NCI-H1105 treated with DMSO at 0.1 percent for 48 hours (cell line): Measurements from ENCODE around the gene FBLN5.
A peak's percentile ranks its signal among the peaks of the same experiment; 100 is the strongest.

Experiments
- DNase-seq: peaks from one replicate; lab custom pipeline; 2025; lab: John Stamatoyannopoulos, UW

FBLN5 gene

GRCh38 chr14:91947475-91948184 is at the start of gene FBLN5:
TSS of gene FBLN5 (minus strand) at chr14:91947694. CDS start at chr14:91947229, 465 bp downstream.
- DNase-seq = peak; percentile 40

DNA sequence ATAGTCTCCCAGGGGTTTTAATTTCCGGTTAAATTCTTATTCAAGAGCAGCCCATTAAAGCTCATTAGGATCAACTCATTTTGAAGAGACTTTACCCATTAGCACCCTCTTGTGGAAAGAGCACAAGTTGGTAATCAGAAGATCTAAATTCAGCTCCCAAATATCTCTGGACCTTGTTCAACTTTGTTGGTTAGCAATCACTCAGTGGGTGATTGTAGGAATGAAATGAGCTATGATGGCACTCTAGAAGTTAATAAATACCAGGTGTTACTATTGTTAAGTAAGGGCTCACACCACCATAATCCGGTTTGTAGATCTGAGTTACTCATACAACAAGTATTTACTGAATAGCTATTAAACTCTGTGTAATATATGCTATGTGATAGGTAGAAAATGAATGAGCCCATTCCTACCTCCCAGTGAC is 49.5 kb upstream of the FBLN5 start:
- DNase-seq = peak; percentile 78

- DNase-seq = no peak
Measured at GRCh38 chr14:91987192-91987591, 39.7 kb upstream of the FBLN5 start.

GRCh38 chr14:91985521-91986255 is 38.2 kb upstream of the FBLN5 start:
- no peak for DNase-seq

DNA sequence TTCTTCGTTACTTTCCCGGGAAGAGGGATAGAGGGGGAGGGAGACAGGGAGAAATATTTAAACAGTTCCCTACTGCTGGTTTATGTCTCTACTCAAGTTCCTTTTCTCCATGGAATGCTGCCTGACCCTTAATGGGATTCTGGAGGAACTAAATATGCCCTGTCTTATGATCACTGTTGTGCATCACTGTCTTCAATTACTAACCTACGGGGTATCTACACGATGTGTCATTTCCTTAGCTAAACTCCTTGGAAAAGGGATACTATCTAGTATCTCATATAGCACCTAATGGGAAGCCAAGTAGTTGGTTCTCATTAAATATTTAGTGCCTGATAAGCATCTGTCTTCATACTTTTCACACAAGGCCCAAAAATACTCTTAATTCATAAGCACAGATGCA is 37.5 kb upstream of the FBLN5 start:
- DNase-seq = no peak

DNA sequence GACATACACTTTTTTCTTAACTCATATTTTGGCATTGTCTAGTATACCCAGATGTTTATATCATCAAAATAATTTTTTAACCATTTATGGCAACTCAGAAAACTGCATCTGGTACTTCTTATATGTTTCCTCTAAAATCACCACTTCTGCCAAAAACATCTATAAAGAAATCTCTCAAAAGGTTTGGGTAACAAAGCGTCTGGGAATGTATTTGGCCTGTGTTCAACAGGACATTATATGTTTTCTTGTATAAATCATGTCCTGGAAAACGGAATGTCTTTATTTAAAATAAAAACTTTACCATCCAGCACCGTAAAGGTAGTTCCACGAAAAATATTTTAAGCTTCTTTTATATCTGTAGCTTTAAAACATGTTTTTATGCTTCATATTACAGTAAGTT is 36.1 kb upstream of the FBLN5 start:
- DNase-seq = no peak

DNA sequence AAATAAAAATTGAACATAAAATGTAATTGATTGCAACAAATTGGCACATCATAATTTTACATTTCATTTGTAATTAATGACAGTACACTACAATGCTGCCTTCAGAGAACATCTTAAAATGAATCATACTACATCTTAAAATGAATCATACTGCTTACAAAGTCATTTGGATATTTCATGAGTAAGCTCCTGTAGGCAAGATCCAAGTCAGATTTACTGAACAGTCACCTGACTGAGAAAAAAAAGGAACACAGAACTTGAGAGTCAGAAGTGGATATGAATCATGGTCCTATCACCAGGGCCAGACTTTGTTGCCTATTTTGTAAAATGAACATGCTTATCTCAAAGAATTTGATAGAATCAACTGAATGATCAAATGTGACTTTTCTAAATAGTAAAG is 32.7 kb upstream of the FBLN5 start:
- DNase-seq = no peak

DNA sequence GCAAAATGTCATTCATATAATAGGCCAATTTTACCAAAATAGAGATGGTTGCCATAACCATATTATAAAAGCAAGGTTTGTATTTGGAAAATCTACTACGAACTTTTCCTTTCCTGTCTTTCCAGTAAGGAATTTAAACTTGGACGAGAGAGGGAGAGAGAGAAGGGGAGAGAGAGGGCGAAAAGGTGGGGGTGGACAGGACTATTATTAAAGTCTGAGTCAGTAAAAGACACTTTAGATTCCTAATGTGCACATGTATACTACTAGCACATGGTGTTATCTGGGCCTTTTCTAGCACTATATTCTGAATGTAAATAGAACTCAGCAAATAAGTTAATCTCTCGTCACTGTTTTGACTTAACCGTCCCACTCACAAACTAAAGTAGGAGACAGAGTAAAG is 30.4 kb upstream of the FBLN5 start:
- no peak for DNase-seq

- no peak for DNase-seq
Measured at GRCh38 chr14:91975763-91976162, 28.3 kb upstream of the FBLN5 start.

GRCh38 chr14:91971188-91971778 is 23.8 kb upstream of the FBLN5 start:
- DNase-seq = no peak

DNA sequence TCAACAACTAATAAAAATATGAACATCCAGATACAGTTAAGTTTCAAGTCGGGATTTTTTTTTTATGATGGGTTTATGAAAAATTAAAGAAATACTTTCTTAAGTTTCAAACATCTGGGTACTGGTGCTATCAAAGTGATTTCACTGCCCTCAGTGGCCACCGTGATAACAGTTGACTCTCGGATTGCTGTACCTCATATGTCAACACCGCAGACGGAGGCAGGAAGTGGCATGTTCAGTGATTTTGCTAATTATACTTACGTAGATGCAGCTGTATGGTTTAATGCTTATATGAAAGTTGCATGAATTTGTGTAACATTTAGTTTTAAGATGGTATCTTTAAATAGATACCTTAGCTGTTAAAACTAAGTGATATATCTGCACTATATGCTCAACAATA is 20.8 kb upstream of the FBLN5 start:
- DNase-seq = no peak

GRCh38 chr14:91964724-91965123 is 17.2 kb upstream of the FBLN5 start:
- no peak for DNase-seq

- DNase-seq = no peak
Measured at GRCh38 chr14:91964011-91964410, 16.5 kb upstream of the FBLN5 start.

GRCh38 chr14:91963465-91963864 is 16.0 kb upstream of the FBLN5 start:
- DNase-seq = no peak

- DNase-seq = no peak
Measured at GRCh38 chr14:91961297-91962220, 14.1 kb upstream of the FBLN5 start.

DNA sequence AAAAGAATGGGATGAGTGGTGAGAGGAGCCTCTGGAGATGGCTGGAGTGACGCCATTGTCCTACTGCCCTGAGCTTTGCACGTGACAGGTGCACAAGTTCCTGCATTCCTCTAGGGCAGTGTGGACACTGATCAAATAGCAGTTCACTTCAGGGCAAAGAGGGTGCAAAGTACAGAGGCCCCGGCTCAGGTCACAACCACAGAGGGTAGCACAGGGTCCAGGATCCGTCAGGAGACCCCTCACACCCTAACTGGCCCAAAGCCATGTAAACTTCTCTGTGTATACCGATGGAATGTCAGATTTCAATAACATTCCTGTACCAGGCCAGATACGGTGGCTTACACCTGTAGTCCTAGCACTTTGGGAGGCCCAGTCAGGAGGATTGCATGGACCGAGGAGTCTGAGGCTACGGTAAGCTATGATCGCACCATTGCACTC is 10.4 kb upstream of the FBLN5 start:
- no peak for DNase-seq

DNA sequence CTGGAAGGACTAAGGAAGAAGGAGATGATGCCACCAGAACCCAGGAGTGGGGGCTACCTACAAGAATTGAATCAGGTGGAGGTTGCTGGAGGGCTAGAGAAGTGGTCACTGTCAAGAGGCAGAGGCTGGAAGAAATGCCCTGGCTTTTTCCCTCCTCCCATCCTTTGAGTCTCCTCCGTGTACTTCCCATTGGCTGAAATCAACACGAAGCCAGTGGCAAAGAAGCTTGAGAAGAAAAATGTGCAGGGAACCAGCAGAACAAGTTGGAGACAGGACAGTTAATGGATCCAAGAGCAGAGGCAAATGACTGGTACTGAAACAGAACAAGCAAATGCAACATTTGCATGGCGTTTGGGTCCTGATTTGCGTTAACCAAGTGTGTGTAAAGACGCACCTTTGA is 9.1 kb upstream of the FBLN5 start:
- no peak for DNase-seq

DNA sequence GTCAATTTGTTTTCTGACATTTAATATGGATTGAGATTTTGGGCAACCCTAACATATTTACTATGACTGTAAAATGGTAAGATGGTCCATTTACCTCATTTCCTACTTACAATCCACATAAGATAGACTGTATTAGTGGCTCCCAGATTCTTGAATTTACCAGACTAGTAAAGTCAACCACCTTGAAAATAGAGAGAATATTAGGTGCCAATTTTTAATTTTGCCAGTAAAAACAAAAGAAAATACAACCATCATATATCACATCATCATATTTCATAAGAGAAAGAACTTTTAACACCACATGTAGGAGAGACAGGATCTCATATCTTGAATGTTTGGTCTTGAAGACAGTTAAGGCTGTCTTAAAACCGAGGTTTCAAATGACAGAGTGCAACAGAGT is 7.7 kb upstream of the FBLN5 start:
- no peak for DNase-seq

GRCh38 chr14:91953170-91953985 is 5.9 kb upstream of the FBLN5 start:
- DNase-seq = no peak

DNA sequence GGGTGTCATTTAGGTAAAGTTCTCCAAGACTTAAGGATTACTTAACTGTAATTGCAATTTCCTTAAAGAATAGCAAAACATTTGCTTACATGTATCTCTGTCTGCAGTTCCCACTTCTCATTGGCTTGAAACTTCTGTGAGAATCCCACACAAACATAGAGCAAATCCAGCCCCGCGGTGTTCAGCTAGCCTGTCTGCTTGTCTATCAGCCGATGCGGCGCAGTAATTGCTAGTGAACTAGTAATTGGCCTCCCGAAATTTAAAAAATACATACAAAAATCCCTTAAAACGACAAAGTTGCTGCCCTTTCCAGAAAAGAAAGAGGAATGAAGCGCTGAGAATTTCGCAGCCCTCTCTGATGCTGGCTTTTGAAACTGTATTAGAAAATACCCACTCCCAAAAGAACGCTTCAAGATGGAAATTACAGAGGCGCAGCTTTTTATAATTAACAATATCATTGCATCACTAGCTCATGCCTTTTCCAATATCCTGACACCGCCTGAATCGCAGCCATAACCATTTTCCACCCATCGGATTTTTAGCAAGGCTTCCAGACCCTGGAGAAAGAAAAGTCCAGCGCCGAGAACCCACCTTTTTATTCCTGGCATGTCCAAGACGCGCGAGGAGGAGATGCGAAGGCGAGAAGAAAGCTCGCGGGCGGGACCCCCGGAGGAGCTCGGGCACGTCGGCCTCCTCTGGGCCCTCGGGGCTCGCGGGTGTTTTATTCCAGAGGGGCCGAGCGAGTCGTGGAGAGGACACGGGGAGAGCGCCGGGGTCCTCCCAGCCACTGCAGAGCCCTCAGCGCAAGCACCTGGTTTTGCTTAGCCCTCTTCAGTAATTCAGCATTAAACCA is 646 bp downstream of the FBLN5 start:
- DNase-seq = no peak
